Measurements from ENCODE around the gene SCGB1D1.
"Not testable (repeated sequence)": the region's sequence is repeated elsewhere in the genome, so short reads cannot be mapped to it uniquely, and the experiment has no call there.

SCGB1D1 gene

DNA sequence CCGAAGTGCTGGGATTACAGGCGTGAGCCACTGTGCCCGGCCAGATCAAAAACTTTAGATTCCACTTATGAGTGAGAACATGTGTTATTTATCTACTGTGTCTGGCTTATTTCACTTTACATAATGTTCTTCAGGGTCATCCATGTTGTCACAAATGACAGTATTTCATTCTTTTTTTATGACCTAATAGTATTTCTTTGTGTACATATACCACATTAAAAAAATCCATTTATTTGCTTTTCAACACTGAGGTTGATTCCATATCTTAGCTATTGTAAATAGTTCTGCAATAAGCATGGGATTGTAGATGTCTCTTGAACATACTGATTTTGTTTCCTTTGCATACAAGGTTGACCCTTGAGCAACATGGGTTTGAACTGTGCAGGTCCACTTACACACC, 13.2 kb upstream of the SCGB1D1 start:
- DNase-seq (ENCODE audit: low read depth in 1 of 2, low spot score in 1 of 2), result no peak
- in situ Hi-C loops (cut with HindIII; ENCODE audit: low pct_unique_long_range_greater_than_20kb, low sequenced_read_pairs), result no loop called here
- TF ChIP-seq JUND (IDR thresholded peaks at IDR 0.05; ENCODE audit: low read depth), result no peak

DNA sequence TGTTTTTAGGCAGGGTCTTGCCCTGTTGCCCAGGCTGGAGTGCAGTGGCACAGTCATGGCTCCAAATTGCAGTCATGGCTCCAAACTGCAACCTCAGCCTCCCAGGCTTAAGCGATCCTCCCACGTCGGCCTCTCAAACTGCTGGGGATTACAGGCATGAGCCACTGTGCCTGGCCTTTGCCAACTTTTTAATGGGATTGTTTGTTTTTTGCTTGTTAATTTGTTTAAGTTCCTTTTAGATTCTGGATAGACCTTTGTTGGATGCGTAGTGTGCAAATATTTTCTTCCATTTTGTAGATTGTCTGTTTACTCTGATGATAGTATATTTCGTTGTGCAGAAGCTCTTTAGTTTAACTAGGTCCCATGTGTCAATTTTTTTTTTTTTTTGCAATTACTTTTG, 10.0 kb upstream of the SCGB1D1 start:
- TF ChIP-seq JUND (IDR thresholded peaks at IDR 0.05; ENCODE audit: low read depth), result no peak
- peak in 1 of 2 experiments; percentile 39 for DNase-seq (ENCODE audit: low read depth in 1 of 2, low spot score in 1 of 2)
- in situ Hi-C loops (cut with HindIII; ENCODE audit: low pct_unique_long_range_greater_than_20kb, low sequenced_read_pairs), result no loop called here

GRCh38 chr11:62181097-62181496, 8.9 kb upstream of the SCGB1D1 start:
- TF ChIP-seq JUND (IDR thresholded peaks at IDR 0.05; ENCODE audit: low read depth), result no peak
- in situ Hi-C loops (cut with HindIII; ENCODE audit: low pct_unique_long_range_greater_than_20kb, low sequenced_read_pairs), result no loop called here
- DNase-seq (ENCODE audit: low read depth in 1 of 2, low spot score in 1 of 2), result no peak

- in situ Hi-C loops (cut with HindIII; ENCODE audit: low pct_unique_long_range_greater_than_20kb, low sequenced_read_pairs), result no loop called here
- TF ChIP-seq JUND (IDR thresholded peaks at IDR 0.05; ENCODE audit: low read depth), result no peak
- no peak for DNase-seq (ENCODE audit: low read depth in 1 of 2, low spot score in 1 of 2)
Measured at GRCh38 chr11:62182147-62182891, 7.7 kb upstream of the SCGB1D1 start.

GRCh38 chr11:62186195-62186594, 3.8 kb upstream of the SCGB1D1 start:
- TF ChIP-seq JUND (IDR thresholded peaks at IDR 0.05; ENCODE audit: low read depth), result no peak
- in situ Hi-C loops (cut with HindIII; ENCODE audit: low pct_unique_long_range_greater_than_20kb, low sequenced_read_pairs), result no loop called here
- DNase-seq (ENCODE audit: low read depth in 1 of 2, low spot score in 1 of 2), result no peak

DNA sequence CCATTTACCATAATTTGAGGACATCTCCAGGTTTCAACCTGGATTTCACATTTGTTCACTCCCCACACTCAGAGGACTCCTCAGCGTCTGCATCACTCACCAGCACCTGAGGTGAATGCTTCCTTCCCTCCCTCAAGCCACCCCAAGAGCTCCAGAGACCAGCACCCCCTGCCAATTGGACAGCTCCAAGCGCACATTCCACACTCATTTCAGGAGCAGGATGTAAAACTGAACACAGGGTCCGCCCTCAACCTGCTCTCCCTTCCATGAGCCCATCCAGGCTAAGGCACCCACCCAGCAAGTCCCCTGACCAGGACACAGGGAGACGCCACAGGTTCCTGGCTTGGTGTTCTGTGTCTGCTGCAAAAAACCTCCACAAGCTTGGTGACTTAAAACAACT, 3.9 kb downstream of the SCGB1D1 start:
- no peak for TF ChIP-seq JUND (IDR thresholded peaks at IDR 0.05; ENCODE audit: low read depth)
- in situ Hi-C loops (cut with HindIII; ENCODE audit: low pct_unique_long_range_greater_than_20kb, low sequenced_read_pairs), result no loop called here
- DNase-seq (ENCODE audit: low read depth in 1 of 2, low spot score in 1 of 2), result peak; percentile 33 to 71

DNA sequence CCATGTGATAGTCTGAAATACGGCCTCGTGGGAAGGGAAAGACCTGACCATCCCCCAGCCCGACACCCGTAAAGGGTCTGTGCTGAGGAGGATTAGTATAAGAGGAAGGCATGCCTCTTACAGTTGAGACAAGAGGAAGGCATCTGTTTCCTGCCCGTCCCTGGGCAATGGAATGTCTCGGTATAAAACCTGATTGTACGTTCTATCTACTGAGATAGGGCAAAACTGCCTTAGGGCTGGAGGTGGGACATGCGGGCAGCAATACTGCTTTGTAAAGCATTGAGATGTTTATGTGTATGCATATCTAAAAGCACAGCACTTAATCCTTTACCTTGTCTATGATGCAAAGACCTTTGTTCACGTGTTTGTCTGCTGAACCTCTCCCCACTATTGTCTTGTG, 5.0 kb downstream of the SCGB1D1 start:
- DNase-seq (ENCODE audit: low read depth in 1 of 2, low spot score in 1 of 2); in situ Hi-C loops (cut with HindIII; ENCODE audit: low pct_unique_long_range_greater_than_20kb, low sequenced_read_pairs): not testable (repeated sequence)

- no peak for DNase-seq (ENCODE audit: low read depth in 1 of 2, low spot score in 1 of 2)
- in situ Hi-C loops (cut with HindIII; ENCODE audit: low pct_unique_long_range_greater_than_20kb, low sequenced_read_pairs), result no loop called here
- TF ChIP-seq JUND (IDR thresholded peaks at IDR 0.05; ENCODE audit: low read depth), result no peak
Measured at GRCh38 chr11:62195945-62196344, 5.9 kb downstream of the SCGB1D1 start.

DNA sequence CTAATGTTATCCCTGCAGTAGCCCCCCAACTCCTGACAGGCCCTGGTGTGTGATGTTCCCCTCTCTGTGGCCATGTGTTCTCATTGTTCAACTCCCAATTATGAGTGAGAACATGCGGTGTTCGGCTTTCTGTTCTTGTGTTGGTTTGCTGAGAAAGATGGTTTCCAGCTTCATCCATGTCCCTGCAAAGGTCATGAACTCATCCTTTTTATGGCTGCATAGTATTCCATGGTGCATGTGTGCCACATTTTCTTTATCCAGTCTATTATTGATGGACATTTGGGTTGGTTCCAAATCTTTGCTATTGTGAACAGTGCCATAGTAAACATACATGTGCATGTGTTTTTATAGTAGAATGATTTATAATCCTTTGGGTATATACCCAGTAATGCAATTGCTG, 7.4 kb downstream of the SCGB1D1 start:
- in situ Hi-C loops (cut with HindIII; ENCODE audit: low pct_unique_long_range_greater_than_20kb, low sequenced_read_pairs); DNase-seq (ENCODE audit: low read depth in 1 of 2, low spot score in 1 of 2): not testable (repeated sequence)

GRCh38 chr11:62201376-62201775, 11.4 kb downstream of the SCGB1D1 start:
- TF ChIP-seq JUND (IDR thresholded peaks at IDR 0.05; ENCODE audit: low read depth), result no peak
- DNase-seq (ENCODE audit: low read depth in 1 of 2, low spot score in 1 of 2), result no peak
- in situ Hi-C loops (cut with HindIII; ENCODE audit: low pct_unique_long_range_greater_than_20kb, low sequenced_read_pairs), result no loop called here

- in situ Hi-C loops (cut with HindIII; ENCODE audit: low pct_unique_long_range_greater_than_20kb, low sequenced_read_pairs), result no loop called here
- no peak for TF ChIP-seq JUND (IDR thresholded peaks at IDR 0.05; ENCODE audit: low read depth)
- DNase-seq (ENCODE audit: low read depth in 1 of 2, low spot score in 1 of 2), result no peak
Measured at GRCh38 chr11:62202910-62203309, 12.9 kb downstream of the SCGB1D1 start.

DNA sequence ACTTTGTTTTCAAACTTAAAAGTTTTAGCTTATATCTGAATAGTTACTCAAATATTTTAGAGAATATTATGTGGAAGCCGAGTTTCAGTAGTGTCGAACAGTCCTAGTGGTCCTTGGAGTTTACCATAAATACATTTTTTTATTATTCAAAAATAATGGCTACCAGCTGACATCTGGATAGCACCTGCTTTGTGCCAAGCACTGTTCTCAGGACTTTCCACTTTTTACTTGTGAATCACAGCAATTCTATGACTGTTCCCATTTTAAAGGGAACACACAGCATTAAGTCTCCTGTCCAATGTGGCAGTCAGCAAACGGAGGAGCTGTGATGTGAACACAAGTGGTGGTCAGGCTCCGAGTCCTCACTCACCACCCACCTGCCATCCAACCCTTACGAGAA, 14.4 kb downstream of the SCGB1D1 start:
- no peak for DNase-seq (ENCODE audit: low read depth in 1 of 2, low spot score in 1 of 2)
- in situ Hi-C loops (cut with HindIII; ENCODE audit: low pct_unique_long_range_greater_than_20kb, low sequenced_read_pairs), result no loop called here
- no peak for TF ChIP-seq JUND (IDR thresholded peaks at IDR 0.05; ENCODE audit: low read depth)

- in situ Hi-C loops (cut with HindIII; ENCODE audit: low pct_unique_long_range_greater_than_20kb, low sequenced_read_pairs), result no loop called here
- no peak for TF ChIP-seq JUND (IDR thresholded peaks at IDR 0.05; ENCODE audit: low read depth)
- no peak for DNase-seq (ENCODE audit: low read depth in 1 of 2, low spot score in 1 of 2)
Measured at GRCh38 chr11:62205441-62205840, 15.4 kb downstream of the SCGB1D1 start.

GRCh38 chr11:62206276-62207066, 16.5 kb downstream of the SCGB1D1 start:
- in situ Hi-C loops (cut with HindIII; ENCODE audit: low pct_unique_long_range_greater_than_20kb, low sequenced_read_pairs); DNase-seq (ENCODE audit: low read depth in 1 of 2, low spot score in 1 of 2): not testable (repeated sequence)
